NK-92 (cell line): ENCODE results near the gene ADAMTS20.

Experiments used
- DNase-seq: peaks from one replicate; lab custom pipeline; 2025; ENCODE audit not compliant: unreplicated experiment; lab: John Stamatoyannopoulos, UW

ADAMTS20 gene

DNA sequence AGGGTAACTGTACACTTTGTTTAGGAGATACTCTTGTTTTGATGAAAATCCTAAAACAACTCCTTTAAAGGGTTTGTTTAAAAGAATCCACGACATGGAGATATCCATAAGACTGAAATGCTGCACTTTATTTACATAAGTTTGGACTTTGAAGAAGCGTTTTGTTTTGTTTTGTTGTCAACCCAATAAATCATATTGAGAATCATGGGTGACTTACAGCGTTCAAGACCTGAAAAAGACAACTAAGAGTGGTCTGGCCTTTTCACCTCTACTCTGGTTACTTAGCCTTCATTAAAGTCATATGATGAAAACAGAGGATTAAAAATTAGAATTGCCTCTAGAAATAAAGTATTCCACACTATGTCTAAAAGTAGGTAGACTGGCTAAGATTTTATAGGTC is 234.8 kb downstream of the ADAMTS20 start:
- DNase-seq: no peak

DNA sequence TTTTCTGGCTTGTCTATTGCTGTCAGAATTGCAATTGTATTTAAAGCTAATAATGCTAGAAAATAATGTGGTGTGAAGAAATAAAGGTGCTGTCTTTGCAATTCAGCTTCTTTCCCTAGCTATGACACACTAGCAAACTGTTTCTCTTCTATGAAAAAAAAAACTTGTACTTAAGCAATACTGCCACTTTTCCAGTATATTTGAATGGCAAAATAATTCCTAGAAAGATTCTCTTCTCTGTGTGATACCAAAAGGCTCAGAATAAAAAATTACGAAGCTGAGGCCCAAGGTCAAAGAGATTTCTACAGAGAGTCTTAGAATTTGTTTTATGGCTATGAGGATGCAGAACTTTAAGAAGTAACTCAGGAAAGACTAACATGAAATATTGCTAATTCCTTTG is 235.5 kb downstream of the ADAMTS20 start:
- DNase-seq: no peak

GRCh38 chr12:43315961-43316360 is 236.0 kb downstream of the ADAMTS20 start:
- no peak for DNase-seq

GRCh38 chr12:43312991-43313505 is 239.0 kb downstream of the ADAMTS20 start:
- DNase-seq: no peak

DNA sequence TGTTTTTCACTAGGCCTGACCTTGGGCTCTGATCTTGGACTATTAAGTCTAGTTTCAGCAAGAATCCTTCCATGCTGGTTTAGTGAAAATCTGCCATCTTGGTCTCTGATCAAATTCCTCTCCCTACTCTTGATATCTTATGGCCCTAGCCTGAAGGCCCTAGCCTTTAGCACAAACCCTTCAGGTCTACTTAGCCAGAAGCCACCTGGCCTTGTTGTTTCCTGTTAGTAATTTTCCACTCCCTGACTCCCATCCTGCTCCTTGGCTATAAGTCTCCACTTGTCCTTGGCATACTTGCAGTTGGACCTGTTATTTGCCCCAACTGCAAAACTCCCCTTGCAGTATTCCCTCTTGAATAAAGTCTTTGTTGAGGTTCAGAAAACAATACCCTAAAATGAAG is 241.4 kb downstream of the ADAMTS20 start:
- no peak for DNase-seq

- DNase-seq: no peak
Measured at GRCh38 chr12:43309959-43310358, 242.0 kb downstream of the ADAMTS20 start.

DNA sequence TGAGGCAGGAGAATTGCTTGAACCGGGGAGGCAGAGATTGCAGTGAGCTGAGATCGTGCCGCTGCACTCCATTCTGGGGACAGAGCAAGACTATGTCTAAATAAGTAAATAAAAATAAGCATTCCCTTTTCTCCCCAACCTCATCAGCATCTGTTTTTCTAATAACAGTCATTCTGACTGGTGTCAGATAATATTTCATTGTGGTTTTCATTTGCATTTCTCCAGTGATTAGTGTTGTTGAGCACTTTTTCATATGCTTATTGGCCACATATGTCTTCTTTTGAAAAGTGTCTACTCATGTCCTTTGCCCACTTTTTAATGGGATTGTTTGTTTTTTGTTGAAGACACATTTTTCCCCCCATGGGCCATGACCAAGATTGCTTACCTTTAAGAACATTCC is 243.2 kb downstream of the ADAMTS20 start:
- DNase-seq: no peak

- DNase-seq: no peak
Measured at GRCh38 chr12:43307126-43307525, 244.9 kb downstream of the ADAMTS20 start.

GRCh38 chr12:43306066-43306465 is 245.9 kb downstream of the ADAMTS20 start:
- DNase-seq: no peak

GRCh38 chr12:43305065-43305464 is 246.9 kb downstream of the ADAMTS20 start:
- DNase-seq: no peak
